Neural progenitor cell (in vitro differentiated cells): ENCODE results near the gene CEP63.

ENCODE experiments used
- CTCF ChIP-seq: fragments of 200-600 bp; sonication (generic); IDR thresholded peaks from 2 replicates; pipeline ENCODE4 v1.5.1; 2017; ENCODE audit warnings: antibody characterized with exemption, mild to moderate bottlenecking
- EZH2 ChIP-seq: fragments of 200-600 bp; sonication (generic); IDR thresholded peaks from 2 replicates; pipeline ENCODE4 v1.6.1; 2017; ENCODE audit warnings: antibody characterized with exemption, mild to moderate bottlenecking, moderate library complexity
- EZH2phosphoT487 ChIP-seq: fragments of 200-600 bp; sonication (generic); IDR thresholded peaks from 2 replicates; pipeline ENCODE4 v1.6.1; 2017; ENCODE audit warnings: antibody characterized with exemption

- TF ChIP-seq CTCF (no peak), EZH2 (no peak), EZH2phosphoT487 (no peak)
Observed at GRCh38 chr3:134445636-134446035, 40.2 kb upstream of the CEP63 start.
